Ovary (tissue), 9 donors: ENCODE measurements around the gene KRT71. TPM values are rescaled to one million over a fixed set of nuclear protein-coding genes. Genes with fewer than 3 reads are reported as not detected.

ENCODE experiments used
- DNase-seq, 5 donors: peaks; one replicate each; pipeline ENCODE4 v3.0.0-alpha.2; 2019 to 2020
- H3K27ac ChIP-seq, 2 donors: fragments of 200-600 bp; one replicate each; pipeline versions ENCODE4 v1.5.1 to v1.8.0; 2019 to 2022
- H3K27me3 ChIP-seq: fragments of 200-600 bp; one replicate; pipeline ENCODE4 v1.8.0; 2022
- H3K36me3 ChIP-seq: fragments of 200-600 bp; sonication (generic); one replicate; pipeline ENCODE4 v1.5.1; 2019
- H3K4me1 ChIP-seq: one replicate; pipeline ENCODE4 v1.8.1; 2013; ENCODE audit warnings: mild to moderate bottlenecking, moderate library complexity; ENCODE audit not compliant: insufficient read depth
- H3K4me3 ChIP-seq: fragments of 200-600 bp; sonication (generic); one replicate; pipeline ENCODE4 v1.5.1; 2017
- H3K9me3 ChIP-seq, 2 donors: fragments of 200-600 bp in 1 of 2; sonication (generic) in 1 of 2; one replicate each; pipeline versions ENCODE4 v1.5.1 to v1.8.1; 2013 to 2019; ENCODE audit warnings: mild to moderate bottlenecking in 1 of 2, moderate library complexity in 1 of 2
- CTCF ChIP-seq, 3 donors: fragments of 450-650 bp in 2 of 3; fragments of 200-600 bp in 1 of 3; IDR thresholded peaks; one replicate each; pipeline versions ENCODE4 v1.5.1 to v1.8.0; 2016 to 2022; ENCODE audit warnings: antibody characterized with exemption in 3 of 3, mild to moderate bottlenecking in 1 of 3
- EP300 ChIP-seq: sonication (generic); formaldehyde crosslinking; IDR thresholded peaks from one replicate; pipeline ENCODE4 v1.6.1; 2017; ENCODE audit warnings: antibody characterized with exemption
- POLR2A ChIP-seq: fragments of 450-650 bp; IDR thresholded peaks from one replicate; pipeline ENCODE4 v1.6.1; 2017; ENCODE audit warnings: antibody characterized with exemption, mild to moderate bottlenecking, moderate library complexity
- WGBS, 3 donors: extraction: QIAGEN DNeasy Blood & Tissue Kit in 1 of 3; methylation state at CpG; one replicate each; pipeline versions ENCODE4 v1.1.5 to v1.1.7; 2013 to 2017; 5-methylcytosine and 5-hydroxymethylcytosine counted together
- intact Hi-C, 4 donors: fragments of 100-400 bp; cut with DNase I; formaldehyde crosslinking; loops; one replicate each; pipeline versions ENCODE4 v1.11.0 to v1.15.1; 2022 to 2023
- polyA plus RNA-seq, 2 donors: library from polyadenylated mRNA; stranded (reverse); fragments of 200-250 nt in 1 of 2; fragments of 350-450 nt in 1 of 2; fragmentation: Illumina TruSeq in 1 of 2; extraction: RNeasy Lipid Tissue Mini Kit (QIAGEN cat#74804) in 1 of 2; gene quantifications; one replicate each; pipeline ENCODE4 v1.2.3, GENCODE V29; 2013 to 2014
- total RNA-seq, 7 donors: library from RNA; depleted of rRNA in 2 of 7; stranded (reverse); fragments of >200 nt in 2 of 7; fragmentation: NEBNext Ultra II Directional in 3 of 7; extraction: Animal tissue kit (Norgen Biotek cat#: 25700) in 3 of 7; gene quantifications; one replicate each; pipeline versions ENCODE4 v1.1.0 to v1.2.4, GENCODE V29; 2016 to 2023
- donor health status: DM: no; HTN: no; CAD: no; lungs with moderate emphysema.
- donor health status: DM: no; HTN: no; CAD: no.
- donor health status: Bipolar disorder and iron deficiency.
- donor health status: DM: yes; HTN: yes; CAD: no.
- donor health status: DM: no; HTN: no; CAD: no.
- donor health status: DM: yes; HTN: yes; CAD: no.

The KRT71 gene
- total and polyA plus RNA-seq, 9 donors, result not detected

- WGBS, 3 donors, result 84 to 94% (median 90%) methylated on average over 7 of the region's 7 CpGs
- Histone ChIP-seq H3K9me3 (no peaks in the 10 kb centered on the region), H3K4me1 (no peaks in the 10 kb centered on the region), H3K36me3 (no peaks in the 10 kb centered on the region), H3K4me3 (no peak overlapping the region), H3K27ac (no peak overlapping the region), H3K27me3 (no peaks in the 10 kb centered on the region)
- no peak for TF ChIP-seq EP300
- TF ChIP-seq POLR2A, result no peak
- TF ChIP-seq CTCF (IDR thresholded peaks at IDR 0.05), result no peak
- intact Hi-C loops, result no loop called here
- no peak for DNase-seq
Observed at GRCh38 chr12:52540531-52540930, 12.4 kb downstream of the KRT71 start.

- Histone ChIP-seq H3K36me3 (no peaks in the 10 kb centered on the region), H3K9me3 (no peaks in the 10 kb centered on the region), H3K4me3 (no peak overlapping the region), H3K27me3 (no peaks in the 10 kb centered on the region), H3K4me1 (no peaks in the 10 kb centered on the region), H3K27ac (no peak overlapping the region)
- intact Hi-C loops, result no loop called here
- TF ChIP-seq EP300 (no peak), CTCF (IDR thresholded peaks at IDR 0.05) (no peak), POLR2A (no peak)
- WGBS, 3 donors, result 88 to 94% (median 91%) methylated on average over 3 of the region's 3 CpGs
- no peak for DNase-seq
Observed at GRCh38 chr12:52539821-52540173, 13.1 kb downstream of the KRT71 start.

- TF ChIP-seq CTCF (IDR thresholded peaks at IDR 0.05) (no peak), POLR2A (no peak)
- DNase-seq, result no peak
- 32 to 39% (median 36%) methylated on average over 5 of the region's 5 CpGs for WGBS, 3 donors
- H3K4me1 ChIP-seq, result no peaks in the 10 kb centered on the region
- no peaks in the 10 kb centered on the region for H3K9me3 ChIP-seq
- H3K27ac ChIP-seq, result no peak overlapping the region
- H3K27me3 ChIP-seq, result no peaks in the 10 kb centered on the region
- H3K4me3 ChIP-seq, result no peak overlapping the region
- intact Hi-C loops, result no loop called here
- no peaks in the 10 kb centered on the region for H3K36me3 ChIP-seq
Observed at GRCh38 chr12:52539083-52539820, 13.7 kb downstream of the KRT71 start.

- Histone ChIP-seq H3K36me3 (no peaks in the 10 kb centered on the region), H3K9me3 (no peaks in the 10 kb centered on the region), H3K4me1 (no peaks in the 10 kb centered on the region), H3K27me3 (no peaks in the 10 kb centered on the region), H3K4me3 (no peak overlapping the region), H3K27ac (no peak overlapping the region)
- intact Hi-C loops, result no loop called here
- no peak for TF ChIP-seq CTCF (IDR thresholded peaks at IDR 0.05)
- no peak for TF ChIP-seq POLR2A
- TF ChIP-seq EP300, result no peak
- WGBS, 3 donors, result 78 to 81% (median 79%) methylated on average over 3 of the region's 3 CpGs
- no peak for DNase-seq
Observed at GRCh38 chr12:52537101-52537500, 15.8 kb downstream of the KRT71 start.
